GM21390 (cell line): ENCODE measurements around the gene HPN.
"Not testable (repeated sequence)": the region's sequence is repeated elsewhere in the genome, so short reads cannot be mapped to it uniquely, and the experiment has no call there.

Experiments used
- ATAC-seq: cut with Tn5 transposase; IDR thresholded peaks from one replicate; pipeline ENCODE4 v1.9.1; 2021; ENCODE audit not compliant: unreplicated experiment

HPN gene

DNA sequence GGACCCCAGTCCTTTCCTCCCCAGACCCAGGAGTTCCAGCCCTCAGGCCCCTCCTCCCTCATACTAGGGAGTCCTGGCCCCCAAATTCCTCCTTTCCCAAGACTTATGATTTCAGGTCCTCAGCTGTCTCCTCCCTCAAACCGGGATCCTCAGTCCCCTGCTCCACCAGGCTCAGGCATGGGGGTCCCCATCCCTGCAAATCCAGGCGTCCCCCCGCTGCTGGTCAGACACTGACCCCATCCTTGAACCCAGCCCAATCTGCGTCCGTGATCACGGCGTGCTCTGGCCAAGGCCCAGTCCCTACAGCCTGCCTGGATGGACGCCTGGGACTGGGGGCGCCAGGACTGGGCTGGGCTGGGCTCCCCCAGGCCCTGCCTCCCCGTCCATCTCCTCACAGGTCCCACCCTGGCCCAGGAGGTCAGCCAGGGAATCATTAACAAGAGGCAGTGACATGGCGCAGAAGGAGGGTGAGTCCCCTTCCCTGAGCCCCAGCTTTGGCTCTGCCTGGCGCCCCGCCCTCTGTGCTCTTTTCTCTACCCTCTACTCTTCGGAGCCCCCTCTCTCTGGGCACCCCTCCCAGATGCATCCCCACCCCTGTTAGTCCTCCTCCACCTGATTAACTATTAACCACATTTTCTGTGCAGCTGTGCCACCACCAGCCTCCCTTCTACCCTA, 672 bp downstream of the HPN start:
- no peak for ATAC-seq

DNA sequence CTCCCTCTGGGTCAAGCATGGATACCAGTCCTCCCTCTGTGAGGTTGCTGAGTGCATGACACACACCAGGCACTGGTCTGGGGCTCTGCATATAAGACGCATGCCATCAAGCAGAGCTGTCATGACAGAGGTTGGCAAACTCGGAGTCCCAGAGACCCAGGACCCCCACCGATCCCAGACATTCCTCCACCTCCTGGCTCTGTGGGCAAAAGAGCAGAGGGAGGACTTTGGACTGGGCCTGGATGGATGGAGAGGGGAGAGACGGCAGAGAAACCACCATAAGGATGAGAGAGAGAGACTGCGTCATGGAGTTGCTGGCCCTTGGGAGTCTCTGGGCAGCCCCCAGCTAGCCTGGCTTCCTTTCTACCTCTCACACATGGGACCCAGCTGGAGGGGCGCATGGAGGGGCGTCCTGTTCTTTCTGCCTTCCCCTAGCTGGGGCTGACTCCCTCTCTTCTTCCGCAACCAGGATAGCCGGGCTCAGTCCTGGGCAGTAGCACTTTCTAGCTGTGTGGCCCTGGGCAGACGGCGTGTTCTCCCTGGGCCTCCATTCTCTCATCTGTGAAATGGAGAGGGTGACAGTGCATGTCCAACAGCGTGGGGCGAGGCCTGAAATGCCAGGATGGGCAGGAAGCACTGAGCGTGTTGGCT, 1.6 kb downstream of the HPN start:
- no peak for ATAC-seq

DNA sequence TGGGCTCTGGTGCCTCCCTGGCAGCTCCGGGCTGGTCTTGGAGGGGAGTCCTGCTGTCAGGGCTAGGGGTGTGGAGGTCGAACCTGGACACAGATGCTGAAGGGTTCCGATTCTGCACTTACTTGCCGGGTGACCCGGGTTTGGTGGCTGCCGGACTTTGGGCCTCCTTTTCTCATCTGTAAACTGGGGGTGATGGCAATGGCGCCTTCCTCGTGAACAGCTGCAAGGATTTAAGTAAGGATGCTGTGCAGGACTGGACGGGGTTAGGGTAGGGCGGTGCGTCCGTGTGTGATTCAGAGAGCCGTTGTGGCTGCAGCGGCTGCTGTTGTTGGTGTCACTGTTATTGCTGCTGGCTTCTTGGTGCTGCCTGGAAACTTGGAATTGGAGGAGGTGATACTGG, 2.4 kb downstream of the HPN start:
- no peak for ATAC-seq

DNA sequence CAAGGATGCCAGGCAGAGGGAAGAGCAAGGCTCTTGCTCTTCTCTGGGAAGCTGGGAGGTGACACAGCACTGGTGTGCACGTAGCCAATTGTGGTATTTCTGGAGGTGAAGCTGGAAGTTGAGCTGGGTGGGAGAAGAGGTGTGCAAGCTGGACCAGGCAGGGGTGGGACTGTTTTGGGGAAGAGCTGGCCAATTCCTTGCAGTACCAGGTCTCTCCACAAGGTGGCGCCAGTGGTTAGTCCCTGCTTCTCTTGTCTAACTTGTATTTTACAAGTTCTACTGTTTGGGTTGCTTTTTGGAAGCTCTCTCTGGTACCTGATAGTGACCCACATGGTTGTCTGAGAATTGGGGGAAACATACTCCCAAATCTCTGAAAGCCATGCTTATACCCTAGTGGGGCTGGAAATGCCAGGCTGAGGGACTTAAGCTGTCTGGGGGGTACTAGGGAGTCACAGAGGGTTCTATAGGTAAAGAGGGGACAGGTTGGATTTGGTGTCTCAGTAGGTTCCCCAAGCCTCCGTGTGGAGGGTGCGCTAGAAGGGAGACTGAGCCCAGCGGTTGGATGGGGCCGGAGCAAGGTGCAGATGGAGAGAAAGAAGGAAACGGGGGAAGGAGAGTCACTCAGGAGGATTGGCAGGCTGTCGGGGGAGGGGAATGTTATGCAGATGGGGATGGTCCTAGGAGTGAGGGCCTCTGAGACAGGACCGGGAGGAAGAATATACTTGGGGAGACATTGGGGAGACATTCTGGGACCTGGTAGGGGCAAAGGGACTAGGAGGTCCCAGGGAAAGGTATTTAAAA, 3.0 kb downstream of the HPN start:
- ATAC-seq = no peak

DNA sequence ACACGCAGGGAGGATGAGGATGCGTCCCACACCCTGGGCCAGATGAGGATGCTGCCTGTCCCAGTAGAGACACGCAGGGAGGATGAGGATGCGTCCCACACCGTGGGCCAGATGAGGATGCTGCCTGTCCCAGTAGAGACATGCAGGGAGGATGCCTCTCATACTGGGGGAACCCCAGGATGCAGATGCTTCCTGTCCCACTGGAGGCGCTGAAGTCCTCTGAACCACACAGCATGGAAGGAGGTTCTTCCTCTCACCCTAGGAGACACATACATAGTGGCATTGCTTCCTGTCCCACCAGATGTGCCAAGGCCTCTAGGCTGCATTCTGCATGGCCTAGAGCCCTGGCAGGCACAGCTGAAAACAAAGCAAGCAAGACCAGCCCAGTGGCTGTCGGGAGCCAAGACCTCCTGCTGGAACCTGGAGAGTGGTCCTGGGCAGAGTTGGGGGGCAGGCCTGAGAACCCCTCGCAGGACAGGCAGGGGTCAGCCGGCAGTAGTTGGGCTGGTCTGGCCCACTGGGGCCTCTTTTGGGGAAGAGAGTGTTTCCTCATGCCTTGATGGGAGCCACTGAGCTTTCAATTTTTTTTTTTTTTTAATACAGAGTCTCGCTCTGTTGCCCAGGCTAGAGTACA, 4.3 kb downstream of the HPN start:
- ATAC-seq = no peak

DNA sequence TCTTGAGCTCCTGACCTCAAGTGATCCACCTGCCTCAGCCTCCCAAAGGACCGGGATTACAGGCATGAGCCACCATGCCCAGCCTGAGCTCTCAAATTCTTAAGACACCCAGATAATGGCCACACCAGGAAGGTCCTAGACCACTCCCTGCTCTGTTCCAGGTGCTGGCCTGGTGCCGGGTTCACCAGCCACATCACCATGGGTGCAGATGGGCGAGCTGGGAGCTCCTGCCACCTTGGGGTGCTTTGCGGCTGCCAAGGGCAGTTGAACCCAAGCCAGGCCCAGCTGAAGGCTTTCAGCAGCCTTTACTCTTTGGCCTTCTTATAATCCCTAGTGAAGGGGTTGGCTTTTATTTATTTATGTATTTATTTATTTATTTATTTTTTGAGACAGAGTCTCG, 4.9 kb downstream of the HPN start:
- no peak for ATAC-seq

DNA sequence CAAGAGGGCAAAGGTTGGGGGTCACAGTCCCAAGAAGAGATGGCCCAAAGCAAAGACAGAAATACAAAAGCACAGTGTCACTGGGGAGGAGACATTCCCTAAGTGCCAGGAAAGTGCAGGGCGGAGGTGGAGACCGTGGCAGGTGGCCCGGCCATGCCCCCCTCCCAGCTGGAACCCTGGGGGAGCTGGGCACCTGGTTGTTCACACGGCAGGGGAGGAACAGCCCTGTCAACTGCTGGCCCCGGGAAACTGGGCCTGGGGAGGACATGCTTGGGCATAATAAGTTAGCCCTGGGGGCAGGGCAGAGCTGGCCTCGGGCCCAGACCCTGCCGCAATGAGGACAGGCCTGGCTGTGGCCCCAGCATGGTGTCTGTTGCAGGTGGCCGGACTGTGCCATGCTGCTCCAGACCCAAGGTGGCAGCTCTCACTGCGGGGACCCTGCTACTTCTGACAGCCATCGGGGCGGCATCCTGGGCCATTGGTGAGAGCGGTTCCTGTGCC, 7.4 kb downstream of the HPN start:
- ATAC-seq = no peak

DNA sequence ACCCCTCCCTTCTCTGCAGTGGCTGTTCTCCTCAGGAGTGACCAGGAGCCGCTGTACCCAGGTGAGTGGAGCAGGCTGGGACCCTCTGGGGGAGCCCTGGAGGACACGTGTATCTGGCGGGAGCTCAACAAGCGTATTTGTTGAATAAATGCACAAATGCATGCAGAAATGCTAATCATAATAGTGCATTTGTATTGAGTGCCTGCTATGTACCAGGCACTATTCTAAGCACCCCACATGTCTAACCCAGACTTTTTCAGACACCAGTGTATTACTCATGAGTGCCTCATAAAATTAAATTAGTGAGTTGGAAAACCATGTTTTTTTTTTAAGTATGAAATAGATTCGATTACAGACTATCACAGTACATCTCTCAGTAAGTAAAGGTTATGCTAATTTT, 7.9 kb downstream of the HPN start:
- no peak for ATAC-seq

DNA sequence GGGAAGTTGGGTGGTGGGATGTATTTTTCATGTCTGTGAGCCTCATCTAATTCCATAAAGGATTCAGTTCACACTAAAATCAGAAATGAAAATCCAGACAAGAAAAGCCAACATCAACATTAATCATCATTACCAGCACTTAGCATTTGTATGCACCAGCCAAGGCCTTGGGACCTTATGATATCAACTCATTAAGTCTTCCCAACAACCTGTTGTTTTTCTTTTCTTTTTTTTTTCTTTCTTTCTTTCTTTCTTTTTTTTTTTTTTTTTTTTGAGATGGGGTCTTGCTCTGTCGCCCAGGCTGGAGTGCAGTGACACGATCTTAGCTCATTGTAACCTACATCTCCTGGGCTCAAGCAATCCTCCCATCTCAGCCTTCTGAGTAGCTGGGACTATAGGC, 9.1 kb downstream of the HPN start:
- ATAC-seq = not testable (repeated sequence)

DNA sequence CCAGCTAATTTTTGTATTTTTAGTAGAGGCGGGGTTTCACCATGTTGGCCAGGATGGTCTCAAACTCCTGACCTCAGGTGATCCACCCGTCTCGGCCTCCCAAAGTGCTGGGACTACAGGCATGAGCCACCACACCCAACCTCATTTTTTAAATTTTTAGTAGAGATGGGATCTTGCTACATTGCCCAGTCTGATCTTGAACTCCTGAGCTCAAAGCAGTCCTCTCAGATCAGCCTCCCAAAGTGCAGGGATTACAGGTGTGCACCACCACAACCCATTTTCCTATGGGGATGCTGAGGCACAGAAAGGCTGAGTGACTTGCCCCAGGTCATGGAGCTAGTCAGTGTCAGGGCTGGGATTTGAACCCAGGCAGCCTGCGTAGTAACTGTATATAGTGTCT, 9.7 kb downstream of the HPN start:
- not testable (repeated sequence) for ATAC-seq

DNA sequence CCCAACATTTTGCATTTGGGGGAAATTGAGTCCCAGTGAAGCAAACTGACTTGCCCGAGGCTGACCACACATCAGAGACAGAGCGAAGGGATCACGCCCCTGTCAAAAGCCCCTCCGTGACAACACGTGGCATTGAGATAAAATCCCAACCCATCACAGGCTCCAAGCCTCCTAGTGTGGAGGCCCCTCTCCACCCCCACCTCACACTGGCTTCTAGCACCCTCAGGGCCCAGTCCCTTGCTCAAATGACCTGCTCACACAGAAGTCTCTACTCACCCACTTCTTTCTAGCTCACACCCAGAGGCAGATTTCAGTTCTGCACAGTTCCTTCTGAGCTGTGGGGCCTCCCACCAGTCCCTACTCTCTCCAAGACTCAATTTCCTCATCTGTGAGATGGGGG, 10.3 kb downstream of the HPN start:
- no peak for ATAC-seq

DNA sequence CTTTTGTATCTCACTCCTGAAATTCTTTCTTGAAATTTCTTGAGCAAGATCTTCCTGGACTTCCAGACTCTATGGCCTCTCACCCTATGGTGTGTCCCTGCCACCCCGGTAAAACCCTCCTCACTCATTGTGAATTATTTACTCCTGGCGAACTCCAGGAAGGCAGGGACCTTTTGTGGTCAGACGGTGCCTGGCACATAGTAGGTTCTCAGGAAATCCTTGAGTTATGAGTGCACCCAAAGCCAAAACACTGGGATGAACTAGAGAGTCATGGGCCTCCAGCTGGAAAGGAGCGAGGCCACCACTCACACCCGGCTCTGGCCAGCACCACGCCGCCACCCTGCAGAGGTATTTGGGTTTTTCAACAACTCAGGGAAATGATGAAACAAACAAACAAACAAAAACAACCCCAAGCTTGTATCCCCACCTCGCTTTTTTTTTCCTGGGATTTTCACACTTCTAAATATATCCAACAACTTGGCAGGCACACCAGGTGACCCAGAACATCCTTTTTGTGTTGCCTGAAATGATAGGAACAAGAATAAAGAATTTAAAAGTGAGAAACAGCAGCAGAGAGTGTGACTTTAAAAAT, 11.2 kb downstream of the HPN start:
- ATAC-seq = no peak

DNA sequence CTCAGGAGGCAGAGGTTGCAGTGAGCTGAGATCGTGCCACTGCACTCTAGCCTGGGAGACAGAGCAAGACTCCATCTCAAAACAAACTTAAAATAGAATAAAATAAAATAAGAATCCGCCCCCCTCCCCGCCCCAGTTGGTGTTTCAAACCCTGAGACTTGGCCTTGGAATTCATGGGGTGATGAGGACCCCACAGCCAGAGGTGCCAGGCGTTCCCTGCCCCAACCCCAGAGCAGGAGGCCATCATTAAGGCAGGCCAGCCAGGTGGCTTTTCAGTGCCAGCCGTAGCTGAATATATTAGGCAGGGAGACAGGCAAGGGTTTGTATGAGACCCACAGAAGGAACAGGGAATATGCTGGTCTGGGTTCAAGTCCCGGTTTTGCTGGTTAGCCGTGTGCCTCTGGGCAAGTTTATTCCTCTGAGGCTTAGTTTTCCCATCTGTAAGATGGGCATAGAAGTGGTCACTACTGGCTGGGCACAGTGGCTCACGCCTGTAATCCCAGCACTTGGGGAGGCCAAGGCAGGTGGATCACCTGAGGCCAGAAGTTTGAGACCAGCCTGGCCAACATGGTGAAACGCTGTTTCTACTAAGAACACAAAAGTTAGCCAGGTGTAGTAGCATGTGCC, 12.3 kb downstream of the HPN start:
- no peak for ATAC-seq

DNA sequence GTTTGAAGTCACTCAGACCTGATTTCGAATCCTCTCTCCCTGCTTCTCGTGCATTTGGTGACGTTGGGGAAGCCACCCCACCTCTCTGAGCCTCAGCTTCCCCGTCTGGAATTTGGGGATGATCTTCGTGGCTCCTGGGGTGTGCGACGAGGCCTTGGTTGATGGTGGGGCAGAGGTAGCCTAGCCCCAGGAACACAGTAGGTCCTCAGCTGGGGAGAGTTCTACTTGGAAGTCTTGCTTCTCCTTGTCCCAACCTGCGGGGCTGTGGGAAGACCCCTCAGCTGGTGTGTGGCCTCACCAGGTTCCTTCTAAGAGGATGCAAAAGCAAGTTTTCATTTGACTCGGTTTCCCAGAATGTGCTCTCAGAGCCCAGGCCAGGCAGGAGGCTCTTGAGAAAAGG, 13.1 kb downstream of the HPN start:
- no peak for ATAC-seq

DNA sequence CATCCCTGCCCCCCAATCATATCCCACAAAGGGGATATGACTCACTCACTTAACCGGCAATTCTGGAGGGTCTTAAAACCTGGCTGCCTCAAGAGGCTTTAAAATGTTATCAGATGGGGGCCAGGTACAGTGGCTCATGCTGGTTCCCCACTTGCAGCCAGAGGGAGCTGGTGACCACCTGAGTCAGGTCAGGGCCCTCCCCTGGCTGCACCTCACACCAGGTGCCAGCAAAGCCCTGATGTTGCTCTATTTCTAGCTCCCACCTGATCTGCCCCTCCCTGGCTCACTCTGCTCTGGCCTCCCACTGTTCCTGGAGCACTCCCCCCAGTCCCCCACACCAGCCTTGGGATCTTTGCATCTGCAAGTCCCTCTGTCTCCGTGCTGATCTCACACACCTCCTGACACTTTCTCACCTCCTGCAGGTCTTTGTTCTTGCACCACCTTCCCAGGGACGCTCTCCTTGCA, 14.2 kb downstream of the HPN start:
- no peak for ATAC-seq

DNA sequence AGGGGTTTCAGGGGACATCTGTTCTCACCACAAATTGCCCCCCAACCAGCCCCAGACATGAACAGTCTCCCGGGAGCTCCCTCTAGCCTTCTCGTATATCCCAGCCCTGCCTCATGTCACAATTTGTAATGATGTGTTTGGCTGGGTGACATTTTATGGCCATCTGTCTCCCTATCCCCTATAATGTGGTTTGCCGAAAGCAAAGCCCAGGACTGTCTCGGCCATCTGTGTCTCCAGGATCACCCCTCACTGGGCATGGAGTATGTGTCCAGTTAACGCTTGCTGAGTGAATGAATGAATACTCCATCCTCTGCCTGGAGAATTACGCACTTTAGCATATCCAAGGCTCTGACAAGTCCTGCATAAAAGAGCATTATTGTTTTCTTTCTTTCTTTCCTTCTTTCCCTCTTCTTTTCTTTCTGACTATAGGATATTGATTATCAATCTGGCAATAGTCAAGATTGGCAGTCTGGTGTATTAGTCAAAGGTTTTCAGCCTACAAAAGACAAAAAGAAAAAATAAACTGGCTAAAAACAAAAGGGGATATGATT, 15.1 kb downstream of the HPN start:
- no peak for ATAC-seq

DNA sequence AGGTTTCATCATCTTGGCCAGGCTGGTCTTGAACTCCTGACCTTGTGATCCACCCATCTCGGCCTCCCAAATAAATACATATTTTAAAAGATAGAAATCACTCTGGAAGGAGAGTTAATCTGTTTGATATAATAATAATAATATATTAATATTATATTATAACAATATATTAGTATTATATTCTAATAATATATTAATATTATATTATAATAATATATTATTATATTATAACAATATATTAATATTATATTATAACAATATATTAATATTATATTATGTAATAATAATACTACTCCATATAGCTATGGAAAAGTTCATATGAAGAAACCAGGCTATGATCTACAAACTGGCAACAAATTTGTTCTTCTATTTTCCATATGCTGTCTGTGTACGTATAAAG, 16.8 kb downstream of the HPN start:
- ATAC-seq = no peak

DNA sequence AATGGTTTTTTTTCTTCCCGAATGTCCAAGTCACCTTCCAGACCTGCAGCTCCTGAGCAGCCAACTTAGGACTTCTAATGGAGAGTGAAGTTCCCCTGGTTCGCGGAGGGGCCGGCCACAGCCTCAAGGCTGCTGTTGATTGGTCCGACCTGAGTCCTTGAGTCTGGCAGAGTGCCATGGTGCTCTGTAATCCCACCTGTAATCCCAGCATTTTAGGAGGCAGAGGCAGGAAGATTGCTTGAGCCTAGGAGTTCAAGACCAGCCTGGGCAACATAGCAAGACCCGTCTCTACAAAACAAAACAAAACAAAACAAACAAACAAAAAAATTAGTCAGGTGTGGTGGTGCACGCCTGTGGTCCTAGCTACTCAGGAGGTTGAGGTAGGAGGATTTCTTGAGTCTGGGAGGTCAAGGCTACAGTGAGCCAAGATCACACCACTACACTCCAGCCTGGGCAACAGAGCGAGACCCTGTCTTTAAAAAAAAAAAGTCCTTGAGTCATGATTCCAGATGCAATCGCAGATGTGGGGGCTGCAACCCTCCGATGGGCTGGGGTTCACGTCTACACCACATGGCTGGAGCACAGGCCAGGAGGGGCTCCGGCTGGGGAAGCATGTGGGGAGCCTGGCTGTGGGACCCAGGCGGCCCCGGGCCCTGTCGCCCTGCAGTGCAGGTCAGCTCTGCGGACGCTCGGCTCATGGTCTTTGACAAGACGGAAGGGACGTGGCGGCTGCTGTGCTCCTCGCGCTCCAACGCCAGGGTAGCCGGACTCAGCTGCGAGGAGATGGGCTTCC, 17.7 kb downstream of the HPN start:
- no peak for ATAC-seq

DNA sequence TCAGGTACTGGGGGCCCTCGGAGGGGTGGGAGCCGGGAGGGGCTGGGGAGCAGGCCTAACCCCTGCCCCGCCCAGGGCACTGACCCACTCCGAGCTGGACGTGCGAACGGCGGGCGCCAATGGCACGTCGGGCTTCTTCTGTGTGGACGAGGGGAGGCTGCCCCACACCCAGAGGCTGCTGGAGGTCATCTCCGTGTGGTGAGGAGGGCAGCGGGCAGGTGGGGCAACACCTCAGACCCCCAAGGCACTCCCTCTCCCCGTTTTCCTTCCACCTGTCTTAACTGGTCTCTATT, 18.2 kb downstream of the HPN start:
- ATAC-seq = no peak
